SH-SY5Y (cell line): ENCODE results near the gene TSPYL4.

Experiments
- GATA2 ChIP-seq: IDR thresholded peaks from 2 replicates; pipeline ENCODE4 v1.6.1; 2011; ENCODE audit warnings: mild to moderate bottlenecking, low read depth, low read length
- GATA3 ChIP-seq: IDR thresholded peaks from 2 replicates; pipeline ENCODE4 v1.6.1; 2011; ENCODE audit warnings: low read depth, mild to moderate bottlenecking, low read length, moderate library complexity

DNA sequence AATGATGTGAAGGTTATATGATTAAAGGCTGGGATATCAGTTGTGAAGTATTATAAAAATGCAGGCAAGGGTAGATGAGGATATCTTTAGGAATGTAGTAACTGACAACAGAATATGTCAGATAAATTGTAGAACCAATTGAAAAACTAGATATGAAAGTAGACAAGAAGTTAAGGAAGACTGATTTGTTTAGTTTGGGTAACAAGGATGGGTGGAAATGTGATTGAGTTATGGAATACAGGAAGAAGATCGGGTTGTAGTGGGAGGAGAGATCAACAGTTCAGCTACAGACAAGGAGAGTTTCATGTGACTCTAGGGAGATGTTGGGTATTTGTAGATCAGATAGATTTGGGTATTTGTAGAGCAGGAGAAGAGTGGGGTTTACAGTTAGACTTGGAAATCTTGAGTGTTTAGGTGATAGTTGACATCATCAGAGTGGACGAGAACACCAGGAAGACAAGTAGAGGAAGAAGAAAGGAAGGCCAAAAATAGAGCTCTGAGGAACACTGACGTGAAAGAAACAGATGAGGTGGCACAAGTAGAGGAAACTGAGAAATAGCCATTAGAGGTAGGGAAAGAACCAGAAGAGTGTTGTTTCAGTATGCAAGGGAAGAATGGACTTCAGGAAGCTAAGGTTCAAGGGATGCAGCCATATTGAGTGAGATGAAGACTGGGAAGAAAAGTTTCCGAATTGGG is 38.0 kb upstream of the TSPYL4 start:
- no peak for TF ChIP-seq GATA2
- TF ChIP-seq GATA3, result no peak
